Posterior cingulate gyrus (tissue), 11 donors: Measurements from ENCODE around the gene FSD1L.

Experiments used
- DNase-seq, 10 donors: peaks; one replicate each; pipeline versions ENCODE4 v3.0.0 to v3.0.0-alpha.2; 2020 to 2021; ENCODE audit warnings: mixed read lengths in 3 of 10
- intact Hi-C: fragments of 100-400 bp; cut with DNase I; formaldehyde crosslinking; loops from one replicate; pipeline ENCODE4 v1.15.1; 2023

FSD1L gene

DNA sequence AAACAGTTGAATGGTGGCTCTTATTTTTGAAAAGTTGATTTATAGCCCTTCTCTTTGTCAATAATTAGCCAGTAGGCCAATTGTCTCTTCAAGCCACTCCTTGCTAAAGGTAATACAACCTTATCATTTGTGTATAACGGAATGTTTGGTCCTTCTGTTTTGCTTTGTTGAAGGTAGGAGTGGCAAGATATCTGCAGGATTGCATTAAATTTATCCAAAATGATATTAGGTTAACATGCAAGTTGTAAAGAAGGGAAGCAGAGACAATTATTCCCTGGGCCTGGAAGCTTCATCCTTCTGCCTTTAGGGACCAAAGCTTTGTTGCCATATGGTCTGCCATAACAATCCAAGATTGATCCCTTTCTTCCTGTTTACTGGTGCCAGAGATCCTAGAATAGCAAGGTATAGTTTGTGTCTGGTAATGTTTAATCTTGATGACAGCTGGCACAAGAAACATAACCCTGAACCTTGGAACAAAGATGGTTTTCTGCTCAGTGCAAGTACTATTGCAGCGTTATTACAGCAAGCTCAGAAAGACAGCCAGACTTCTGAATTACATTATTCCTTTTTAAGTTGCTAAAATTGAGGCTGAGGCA lies 15.5 kb upstream of the FSD1L start:
- intact Hi-C loops: no loop called here

DNA sequence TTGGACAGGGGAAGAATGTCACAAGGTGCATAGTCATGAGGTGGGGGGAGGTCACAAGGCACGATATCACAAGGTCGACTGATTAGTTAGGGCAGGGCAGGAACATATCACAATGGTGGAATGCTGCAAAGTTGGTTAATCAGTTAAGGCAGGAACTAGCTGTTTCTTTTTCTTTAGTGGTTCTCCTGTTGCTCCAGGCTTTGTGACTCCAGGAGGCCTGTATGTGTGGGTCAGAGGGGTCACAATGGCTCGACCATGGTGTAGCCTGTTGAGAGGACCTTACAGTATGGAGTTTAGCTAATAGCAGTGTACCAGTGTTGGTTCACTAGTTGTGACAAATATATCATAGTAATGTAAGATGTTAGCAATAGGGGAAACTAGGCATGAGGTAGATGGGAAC lies 12.4 kb upstream of the FSD1L start:
- intact Hi-C loops: no loop called here
- DNase-seq: no peak

More for the DNA sequence above, 15.5 kb upstream of the FSD1L start:
- DNase-seq: no peak

GRCh38 chr9:105436783-105437182 lies 11.1 kb upstream of the FSD1L start:
- intact Hi-C loops: no loop called here
- no peak for DNase-seq

GRCh38 chr9:105437704-105438103 lies 10.1 kb upstream of the FSD1L start:
- no peak for DNase-seq
- intact Hi-C loops: no loop called here

DNA sequence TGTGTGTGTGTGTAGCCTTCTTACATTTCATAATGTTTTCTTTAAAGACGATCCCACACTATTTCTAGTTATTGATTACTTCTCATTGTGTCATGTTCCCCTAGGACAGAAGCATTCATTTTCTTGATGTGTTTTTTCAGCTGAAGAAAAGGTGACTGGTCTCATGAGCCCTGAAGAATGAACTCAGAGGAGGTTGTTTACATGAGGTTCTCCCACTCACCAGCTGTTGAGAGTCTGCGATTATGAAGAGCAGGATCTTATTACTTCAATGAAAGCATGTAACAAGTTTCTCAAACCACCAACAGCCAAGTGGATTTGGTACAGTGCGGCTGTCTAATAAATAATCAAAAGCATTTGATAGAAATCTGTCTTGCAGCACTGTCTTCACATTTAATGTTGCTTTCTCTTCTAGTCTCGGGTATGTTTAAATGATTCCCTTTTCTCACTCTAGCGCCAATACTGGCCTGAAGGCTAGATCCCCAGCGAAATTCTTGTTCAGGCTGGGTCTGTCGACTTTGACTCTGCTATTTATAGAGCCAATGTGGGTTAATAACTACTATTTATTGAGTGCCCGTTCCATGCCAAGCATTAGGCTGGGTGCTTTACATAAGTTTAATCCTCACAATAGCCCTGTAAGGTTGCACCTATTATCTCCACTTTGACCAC lies 9.6 kb upstream of the FSD1L start:
- intact Hi-C loops: no loop called here
- no peak for DNase-seq

- DNase-seq: no peak
Measured at GRCh38 chr9:105439428-105439827, 8.4 kb upstream of the FSD1L start.

GRCh38 chr9:105441616-105442160 lies 6.1 kb upstream of the FSD1L start:
- DNase-seq: peak in 1 of 10 donors; percentile 26
- intact Hi-C loops: no loop called here

More at GRCh38 chr9:105439428-105439827, 8.4 kb upstream of the FSD1L start:
- intact Hi-C loops: no loop called here

DNA sequence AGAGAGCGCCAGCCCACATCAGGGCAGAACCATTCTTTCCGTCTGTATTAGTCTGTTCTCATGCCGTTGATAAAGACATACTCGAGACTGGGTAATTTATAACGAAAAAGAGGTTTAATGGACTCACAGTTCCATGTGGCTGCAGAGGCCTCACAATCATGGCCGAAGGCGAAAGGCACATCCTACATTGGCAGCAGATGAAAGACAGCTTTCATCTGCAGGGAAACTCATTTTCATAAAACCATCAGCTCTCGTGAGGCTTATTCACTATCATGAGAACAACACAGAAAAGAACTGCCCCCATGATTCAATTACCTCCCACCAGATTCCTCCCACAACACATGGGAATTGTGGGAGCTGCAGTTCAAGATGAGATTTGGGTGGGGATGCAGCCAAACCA lies 4.7 kb upstream of the FSD1L start:
- intact Hi-C loops: no loop called here
- DNase-seq: peak in 1 of 10 donors; percentile 23

GRCh38 chr9:105444130-105444529 lies 3.7 kb upstream of the FSD1L start:
- DNase-seq: no peak
- intact Hi-C loops: no loop called here

GRCh38 chr9:105445203-105445881 lies 2.5 kb upstream of the FSD1L start:
- peak in 3 of 10 donors; percentile 22 to 66 (median 35) for DNase-seq
- intact Hi-C loops: no loop called here

GRCh38 chr9:105447386-105447813 lies 434 bp upstream of the FSD1L start:
- no peak for DNase-seq

GRCh38 chr9:105449081-105449480 lies 1.2 kb downstream of the FSD1L start:
- intact Hi-C loops: no loop called here
- no peak for DNase-seq

More at GRCh38 chr9:105447386-105447813, 434 bp upstream of the FSD1L start:
- intact Hi-C loops: no loop called here

GRCh38 chr9:105452185-105452584 lies 4.4 kb downstream of the FSD1L start:
- intact Hi-C loops: no loop called here
- DNase-seq: no peak

DNA sequence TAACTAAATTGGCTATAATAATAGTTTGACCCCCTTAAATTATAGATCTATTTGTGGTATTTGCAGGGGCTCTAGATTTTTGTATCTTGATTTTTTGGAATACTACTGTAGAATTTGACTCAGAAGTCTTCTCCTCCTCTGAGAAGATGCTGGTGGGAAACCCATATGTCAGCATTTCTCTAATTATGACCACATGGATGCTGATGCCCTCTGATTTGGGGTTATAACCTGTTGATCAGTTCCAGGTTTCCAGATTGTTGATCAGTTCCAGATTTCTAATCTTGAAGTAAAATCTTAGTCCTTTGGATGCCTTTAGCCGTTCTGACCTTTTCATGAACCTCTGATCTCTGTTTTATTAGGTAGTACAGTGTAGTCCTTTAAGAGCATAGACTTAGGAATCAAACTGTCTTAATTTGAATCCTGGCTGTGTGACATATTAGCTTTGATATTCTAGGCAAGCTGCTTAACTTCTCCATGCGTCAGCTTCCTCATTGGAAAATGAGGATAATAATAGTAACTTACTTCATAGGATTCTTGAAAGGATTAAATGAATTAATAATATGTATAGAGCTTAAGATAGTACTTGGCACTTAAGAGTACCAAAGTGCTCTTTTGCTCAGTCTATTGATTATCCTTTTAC lies 8.1 kb downstream of the FSD1L start:
- intact Hi-C loops: no loop called here
- DNase-seq: no peak

DNA sequence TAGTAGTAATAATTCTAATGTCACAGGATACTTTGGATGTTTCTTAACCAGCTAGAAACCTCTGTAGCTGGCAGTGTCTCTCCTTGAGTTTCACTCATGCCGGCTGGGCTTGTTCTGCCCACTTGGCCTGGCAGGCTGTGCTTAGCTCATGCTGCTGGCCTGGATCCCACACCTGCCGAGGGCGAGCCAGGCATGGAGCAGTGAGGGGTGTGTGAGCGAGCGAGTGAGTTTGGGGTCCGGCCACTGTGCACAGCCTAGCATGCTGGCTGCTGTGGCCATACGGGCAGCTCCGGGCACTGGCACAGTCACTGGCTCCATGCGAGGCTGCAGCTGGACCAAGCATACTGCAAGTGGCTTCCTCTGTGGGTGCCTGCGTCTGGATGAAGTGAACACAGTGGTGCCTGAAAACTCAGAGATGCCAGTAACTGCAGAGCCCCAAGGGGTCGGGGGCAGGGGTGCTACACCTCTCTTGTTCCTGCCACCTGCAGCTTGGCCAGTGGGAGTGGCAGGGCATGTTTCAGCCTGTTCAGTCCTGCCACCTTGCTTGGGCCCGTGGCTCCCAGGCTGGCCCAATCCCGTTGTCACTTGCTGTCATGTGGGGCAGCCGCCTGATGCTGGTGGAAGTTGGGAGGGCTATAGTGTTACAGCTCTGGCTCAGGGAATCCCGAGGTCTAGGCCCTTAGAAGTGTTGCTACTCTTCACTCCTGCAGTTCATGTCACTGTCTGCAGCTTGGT lies 9.9 kb downstream of the FSD1L start:
- intact Hi-C loops: no loop called here
- peak in 4 of 10 donors; percentile 22 to 87 (median 51) for DNase-seq

GRCh38 chr9:105458404-105458803 lies 10.6 kb downstream of the FSD1L start:
- DNase-seq: no peak
- intact Hi-C loops: no loop called here

DNA sequence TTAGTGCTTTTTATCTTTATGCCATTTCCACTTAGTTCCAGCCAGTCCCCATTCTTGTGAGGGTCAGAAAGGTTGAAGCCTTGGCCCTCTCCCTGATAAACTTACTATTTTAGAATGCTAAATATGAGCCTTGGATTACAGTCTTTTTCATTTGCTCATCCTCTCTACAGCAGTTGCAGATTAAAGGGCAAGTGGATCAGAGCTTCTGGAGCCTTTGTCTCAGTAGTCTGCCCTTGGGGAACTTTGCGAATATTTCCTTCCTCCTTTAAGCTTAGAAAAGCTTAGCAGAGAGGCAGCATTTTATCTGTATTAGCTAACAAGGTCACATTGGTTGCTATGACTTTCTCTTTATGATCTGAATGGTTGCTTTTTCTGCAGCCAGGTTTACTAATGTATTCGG lies 11.5 kb downstream of the FSD1L start:
- intact Hi-C loops: no loop called here
- no peak for DNase-seq

GRCh38 chr9:105466898-105467455 lies 19.1 kb downstream of the FSD1L start:
- intact Hi-C loops: no loop called here
- no peak for DNase-seq

DNA sequence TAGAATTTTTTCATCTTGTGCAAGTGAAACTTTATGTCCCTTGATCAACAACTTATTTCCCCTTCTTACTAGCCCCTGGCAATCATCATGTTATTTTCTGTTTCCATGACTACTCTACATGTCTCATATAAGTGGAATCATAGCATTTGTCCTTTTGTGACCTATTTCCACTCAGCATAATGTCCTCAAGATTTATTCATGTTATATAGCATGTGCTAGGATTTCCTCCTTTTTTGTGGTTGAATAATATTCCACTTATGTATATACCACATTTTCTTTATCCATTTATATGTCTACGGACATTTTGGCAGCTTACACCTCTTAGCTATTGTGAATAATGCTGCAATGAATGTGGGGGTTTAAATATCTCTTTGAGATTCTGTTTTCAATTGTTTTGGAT lies 21.0 kb downstream of the FSD1L start:
- no peak for DNase-seq
- intact Hi-C loops: no loop called here

- intact Hi-C loops: no loop called here
- DNase-seq: no peak
Measured at GRCh38 chr9:105473221-105473620, 25.4 kb downstream of the FSD1L start.
